GM03348 (cell line): ENCODE measurements around the gene GAB2.

ENCODE experiments used
- DNase-seq: peaks from one replicate; pipeline ENCODE4 v3.0.0; 2012; ENCODE audit warnings: low spot score

The GAB2 gene

DNA sequence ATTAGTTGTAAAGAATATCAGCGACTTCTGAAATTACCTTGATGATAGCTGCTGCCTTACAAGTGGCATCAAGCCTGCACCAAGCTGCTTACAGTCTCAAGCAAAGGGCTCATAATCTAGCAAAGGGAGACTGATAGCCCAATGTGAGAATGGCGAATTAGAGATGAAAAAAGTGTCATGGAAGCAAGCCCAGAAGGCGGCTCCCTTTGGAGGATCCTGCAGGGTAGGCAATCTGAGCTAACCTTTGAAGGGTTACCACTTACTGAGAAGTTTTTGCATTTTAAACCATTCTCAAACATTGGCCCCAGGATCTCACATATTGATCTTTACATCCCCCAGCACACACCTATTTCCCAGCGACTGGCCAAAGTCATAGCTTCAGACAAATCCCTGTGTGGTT lies 18.5 kb downstream of the GAB2 start:
- no peak for DNase-seq

DNA sequence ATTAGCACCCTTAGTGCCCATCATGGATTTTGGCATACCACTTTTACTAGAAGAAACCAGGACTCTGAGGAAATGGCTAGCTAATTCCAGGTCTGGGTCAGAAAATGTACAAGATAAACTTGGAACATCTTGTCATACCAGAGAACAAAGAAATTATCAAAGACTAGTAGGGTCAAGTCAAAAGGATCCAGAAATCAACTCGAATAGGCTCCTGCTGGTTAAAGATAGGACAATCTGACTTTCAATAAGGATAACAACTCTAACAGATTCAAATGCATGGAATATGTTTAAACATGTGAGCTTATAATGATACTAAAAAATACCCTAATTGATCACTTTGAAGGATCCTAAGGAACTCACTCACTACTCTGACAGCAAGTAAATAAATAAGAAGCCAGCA lies 18.9 kb downstream of the GAB2 start:
- no peak for DNase-seq

DNA sequence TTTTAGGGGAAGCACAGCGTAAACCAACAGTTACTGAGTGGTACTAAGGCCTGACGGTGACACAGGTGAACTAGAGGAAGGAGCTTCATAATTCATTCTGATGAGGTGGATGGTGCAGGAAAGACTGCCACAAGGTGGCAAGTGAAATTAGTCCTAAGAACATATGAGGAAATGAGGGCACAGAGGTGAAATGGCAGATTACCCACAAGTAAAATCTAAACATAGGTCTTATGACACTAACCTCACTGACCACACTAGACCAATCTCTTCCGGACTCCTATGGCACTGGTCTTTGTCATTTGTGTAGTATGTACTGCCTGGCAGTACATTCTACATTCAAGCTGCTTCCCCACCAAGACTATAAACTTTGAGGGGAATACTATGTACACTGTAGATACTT lies 20.2 kb downstream of the GAB2 start:
- no peak for DNase-seq

DNA sequence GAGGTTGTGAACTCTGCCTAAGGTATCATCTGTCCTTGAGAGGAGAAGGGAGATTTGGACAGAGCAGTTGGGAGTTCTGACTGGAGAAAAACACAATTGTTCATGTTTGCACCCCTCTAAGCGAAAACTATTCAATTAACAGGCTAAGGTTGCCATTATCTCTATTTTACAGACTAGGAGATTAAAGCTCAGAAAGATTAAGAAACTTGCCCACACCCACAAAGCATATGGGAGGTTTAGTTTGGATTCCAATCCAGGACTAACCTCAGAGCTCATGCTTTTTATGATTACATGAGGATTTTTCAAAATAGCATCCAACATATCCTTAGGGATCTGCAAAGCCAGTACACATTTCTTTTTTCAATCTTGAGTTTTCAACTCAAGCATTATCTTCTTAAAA lies 22.0 kb downstream of the GAB2 start:
- no peak for DNase-seq

DNA sequence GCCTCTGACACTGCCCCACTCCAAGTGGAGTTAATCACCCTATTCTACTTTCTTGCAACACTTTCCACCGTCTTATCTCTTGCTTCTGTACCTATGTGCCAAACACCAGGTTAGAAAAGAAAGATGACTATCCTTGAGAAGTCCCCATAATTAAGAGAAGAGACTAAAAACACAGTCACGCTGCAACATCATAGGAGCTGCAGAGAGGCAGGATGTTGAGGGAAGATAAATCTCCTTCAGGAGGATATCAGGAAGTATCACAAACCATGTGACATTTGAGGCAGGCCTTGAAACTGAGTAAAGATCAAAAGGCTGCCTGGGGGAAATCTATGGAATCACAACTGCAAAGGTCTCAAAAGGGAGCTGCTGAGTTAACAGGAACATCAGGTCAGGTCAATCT lies 24.8 kb downstream of the GAB2 start:
- no peak for DNase-seq

DNA sequence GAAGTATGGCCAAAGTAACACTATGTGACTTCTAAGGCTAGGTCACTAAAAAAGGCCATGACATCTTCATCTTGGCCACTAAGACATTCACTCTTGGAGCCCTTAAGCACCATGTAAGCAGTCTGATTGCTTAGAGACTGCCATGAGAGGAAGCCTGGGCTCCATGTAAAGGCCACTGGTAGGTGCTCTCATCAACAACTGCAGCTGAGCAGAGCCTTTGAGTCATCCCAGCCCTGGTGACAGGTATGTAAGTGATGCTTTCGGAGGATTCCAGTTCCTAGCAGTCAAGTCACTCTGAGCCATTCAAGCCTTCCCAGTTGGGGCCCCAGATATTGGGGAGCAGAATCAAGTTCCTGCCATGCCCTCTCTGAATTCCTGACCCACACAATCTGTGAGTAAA lies 26.2 kb downstream of the GAB2 start:
- no peak for DNase-seq

DNA sequence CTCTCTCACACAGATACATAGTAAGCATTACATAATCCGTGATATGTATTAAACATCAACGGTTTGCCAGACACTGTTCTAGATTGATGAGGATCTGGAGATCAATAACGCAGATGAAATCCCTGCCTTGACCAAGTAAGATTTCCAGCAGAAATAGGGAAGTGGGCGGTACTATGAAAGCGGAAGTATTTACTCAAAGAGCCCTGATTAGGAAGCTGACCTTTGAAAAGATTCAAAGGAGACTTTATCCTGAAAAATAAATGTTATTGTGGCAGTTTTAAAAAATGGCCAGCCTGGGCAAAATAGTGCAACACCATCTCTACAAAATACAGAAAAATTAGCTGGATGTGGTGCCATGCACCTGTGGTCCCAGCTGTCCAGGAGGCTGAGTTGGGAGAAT lies 26.8 kb downstream of the GAB2 start:
- DNase-seq: no peak

DNA sequence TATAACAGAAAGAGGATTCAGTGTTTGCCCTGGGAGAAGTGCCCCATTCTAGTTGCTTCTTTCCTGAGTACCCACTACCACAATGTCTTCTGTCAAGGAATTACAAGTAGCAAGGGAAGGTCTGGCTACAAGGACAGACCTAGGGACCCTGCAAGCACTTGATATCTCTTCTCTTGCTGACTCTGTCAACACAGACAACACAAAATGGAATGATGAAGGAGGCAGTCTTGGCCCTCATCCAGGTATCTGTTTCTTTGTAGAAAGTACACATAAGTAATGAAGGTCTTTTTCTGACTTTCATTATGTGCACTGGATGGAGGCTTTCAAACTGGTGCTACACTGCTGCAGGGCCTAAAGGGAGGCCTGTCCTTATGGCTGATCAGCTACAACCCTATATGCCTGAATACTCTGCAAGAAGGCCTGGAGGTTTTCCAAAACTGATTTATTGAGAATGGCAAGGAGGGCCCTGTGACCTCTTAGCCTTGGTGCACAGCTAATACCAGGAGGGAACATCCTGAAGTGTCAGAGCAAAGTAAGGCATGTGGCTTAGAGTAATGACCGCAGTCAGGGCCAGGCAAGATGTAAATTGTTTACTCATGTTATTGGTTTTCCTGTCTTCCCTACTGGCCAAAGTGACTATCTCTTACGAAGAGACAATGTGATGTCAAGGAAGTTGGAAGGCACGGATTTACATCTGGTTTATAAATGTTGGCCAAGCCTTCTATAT lies 31.2 kb downstream of the GAB2 start:
- DNase-seq: no peak

DNA sequence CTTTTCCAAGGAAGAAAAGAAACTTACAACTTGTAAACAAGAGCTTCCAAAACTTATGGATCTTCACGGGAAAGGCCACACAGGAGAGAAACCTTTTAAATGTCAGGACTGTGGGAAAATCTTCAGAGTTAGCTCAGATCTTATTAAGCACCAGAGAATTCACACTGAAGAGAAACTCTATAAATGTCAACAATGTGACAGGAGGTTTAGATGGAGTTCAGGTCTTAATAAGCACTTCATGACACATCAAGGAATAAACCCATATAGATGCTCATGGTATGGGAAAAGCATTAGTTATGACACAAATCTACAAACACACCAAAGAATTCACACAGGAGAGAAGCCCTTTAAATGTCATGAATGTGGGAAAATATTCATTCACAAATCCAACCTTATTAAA lies 32.4 kb downstream of the GAB2 start:
- no peak for DNase-seq

DNA sequence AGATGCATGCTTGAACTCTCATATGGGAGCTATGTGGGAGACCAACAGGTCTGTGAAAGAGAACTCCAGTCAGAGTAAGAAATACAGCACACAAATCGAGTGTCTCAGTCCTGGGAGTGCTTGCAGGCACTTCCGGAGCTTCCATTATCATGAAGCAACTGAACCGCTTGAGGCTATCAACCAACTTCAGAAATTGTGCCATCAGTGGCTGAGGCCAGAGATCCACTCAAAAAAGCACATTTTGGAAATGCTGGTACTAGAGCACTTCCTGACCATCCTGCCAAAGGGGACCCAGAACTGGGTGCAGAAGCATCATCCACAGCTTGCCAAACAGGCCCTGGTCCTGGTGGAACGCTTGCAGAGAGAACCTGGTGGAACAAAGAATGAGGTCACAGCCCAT lies 33.4 kb downstream of the GAB2 start:
- no peak for DNase-seq

DNA sequence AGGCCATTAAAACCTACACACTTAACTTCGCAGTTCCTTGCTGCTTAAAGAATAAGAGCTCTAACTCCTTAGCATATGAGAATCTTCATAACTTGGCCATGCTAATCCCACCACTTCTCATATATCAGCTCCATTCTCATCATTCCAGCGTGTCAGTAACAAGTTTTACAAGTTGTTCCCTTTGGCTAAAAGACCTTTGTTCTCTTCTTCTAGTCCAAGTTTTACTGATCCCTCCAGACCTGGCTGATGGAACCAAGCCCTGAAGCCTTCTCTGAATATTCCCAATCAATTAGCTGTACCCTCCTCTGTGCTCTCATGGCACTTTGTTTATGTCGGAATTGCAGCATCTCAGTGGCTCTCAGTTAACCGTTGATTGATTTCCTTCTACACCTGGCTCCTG lies 35.8 kb downstream of the GAB2 start:
- DNase-seq: peak; percentile 10

DNA sequence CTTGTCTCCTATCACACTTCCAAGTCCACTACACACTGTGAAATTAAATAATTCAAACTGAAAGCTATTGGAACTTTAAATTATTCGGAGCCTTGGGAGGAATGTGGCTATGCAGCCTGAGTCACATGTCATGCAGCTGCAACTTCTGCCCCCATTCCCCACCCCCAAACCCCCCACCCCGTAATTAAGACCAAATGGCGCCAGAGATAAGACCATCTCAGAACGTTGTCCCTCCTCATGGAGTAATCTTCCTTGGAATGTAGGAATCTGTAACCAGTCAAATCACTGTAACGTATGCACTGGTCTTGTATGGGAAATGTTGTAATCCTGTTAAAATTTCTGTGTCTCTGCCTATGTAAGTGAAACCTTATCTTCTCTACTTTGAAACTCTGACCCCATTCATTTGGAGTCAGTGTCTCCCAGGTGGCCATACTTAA lies 37.0 kb downstream of the GAB2 start:
- DNase-seq: peak; percentile 71

DNA sequence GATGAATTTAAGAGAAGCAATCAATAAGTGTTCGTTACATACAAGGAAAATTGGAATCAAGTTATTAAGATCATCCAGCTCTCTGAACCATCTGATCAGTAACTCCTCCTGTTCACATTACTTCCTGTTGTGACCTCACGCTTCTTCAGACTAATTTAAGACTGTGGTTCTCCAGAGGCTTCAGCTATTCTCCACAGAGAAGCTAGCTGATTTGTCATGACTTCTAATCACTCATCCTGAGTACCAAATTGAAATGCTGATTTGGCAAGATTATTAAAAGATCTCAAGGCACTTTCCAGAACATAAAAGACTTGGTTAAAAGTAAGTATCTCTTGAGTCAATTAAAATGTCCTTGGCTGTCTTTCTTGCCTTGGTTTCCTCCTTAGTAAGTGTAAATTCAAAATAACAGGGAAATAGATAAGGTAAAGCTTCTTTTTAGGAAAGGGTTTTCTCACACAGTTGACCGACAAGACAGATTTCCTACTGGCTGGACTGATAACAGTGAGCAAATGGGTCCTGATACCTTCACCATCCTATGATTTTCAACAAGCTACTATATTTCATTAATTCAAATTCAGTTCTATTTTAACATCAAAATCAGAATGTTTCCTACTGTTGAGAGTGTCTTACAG lies 38.5 kb downstream of the GAB2 start:
- peak; percentile 26 for DNase-seq

DNA sequence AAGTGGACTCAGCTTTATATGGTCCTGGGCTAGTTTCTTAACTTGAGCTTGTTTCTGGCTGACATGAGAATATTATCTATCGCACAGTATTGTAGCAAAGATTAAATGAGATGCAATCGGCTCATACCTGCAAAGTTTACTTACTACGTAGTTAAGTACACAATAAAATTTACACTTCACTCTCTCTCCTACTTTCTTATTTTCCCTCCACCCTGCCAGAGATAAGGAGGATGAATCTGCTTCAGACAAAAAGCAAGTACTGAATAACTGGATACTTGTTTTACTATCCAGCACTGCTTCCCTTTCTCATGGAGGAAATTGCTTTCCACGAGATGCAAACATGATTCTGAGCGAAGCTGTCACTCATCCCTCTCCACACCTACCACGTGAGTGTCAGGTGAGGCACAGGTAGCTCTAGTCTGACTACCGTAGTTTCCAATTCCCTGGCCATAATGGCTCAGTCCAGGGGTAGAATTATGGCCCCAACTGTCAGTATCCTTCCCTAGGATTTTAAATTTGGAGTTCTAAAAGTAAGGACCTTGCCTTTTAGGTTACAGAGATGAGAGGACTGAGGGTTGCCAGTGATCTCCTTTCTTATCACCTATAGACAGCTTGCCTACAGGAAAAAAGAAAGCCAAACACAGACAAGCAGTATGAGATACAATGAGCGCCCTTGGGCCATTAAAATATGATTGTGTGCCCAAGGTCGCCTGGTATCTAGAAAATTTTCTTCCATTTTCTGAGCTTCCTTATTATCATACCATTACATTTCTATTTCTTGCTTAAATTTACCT lies 39.8 kb downstream of the GAB2 start:
- no peak for DNase-seq

DNA sequence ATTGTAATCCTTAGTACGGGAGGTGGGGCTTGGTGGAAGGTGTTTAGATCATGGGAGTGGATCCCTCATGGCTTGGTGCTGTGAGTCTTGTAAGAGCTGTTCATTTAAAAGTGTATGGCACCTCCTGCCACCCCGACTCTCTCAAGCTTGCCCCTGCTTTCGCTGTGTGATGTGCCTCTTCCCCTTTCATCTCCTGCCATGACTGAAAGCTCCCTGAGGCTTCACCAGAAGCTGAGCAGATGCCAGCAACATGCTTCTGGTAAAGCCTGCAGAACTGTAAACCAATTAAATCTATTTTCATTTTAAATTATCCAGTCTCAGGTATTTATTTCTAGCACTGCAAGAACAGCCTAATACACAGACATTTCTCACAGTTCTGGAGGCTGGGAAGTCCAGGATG lies 40.8 kb downstream of the GAB2 start:
- DNase-seq: no peak

DNA sequence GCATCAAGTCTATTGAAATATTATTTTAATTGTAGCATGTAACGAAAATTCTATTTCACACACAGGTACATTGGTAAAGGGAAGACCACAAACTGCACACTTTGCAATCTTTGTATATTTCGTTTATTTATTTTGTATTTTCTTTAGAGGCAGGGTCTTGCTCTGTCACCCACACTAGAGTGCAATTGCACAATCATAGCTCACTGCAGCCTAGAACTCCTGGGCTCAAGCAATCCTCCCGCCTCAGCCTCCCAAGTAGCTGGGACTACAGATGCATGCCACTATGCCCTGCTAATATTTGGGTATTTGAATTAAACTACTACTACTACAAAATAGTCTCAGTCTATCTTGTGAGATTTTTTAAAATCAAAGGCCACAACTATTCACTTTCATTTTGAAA lies 42.7 kb downstream of the GAB2 start:
- no peak for DNase-seq

DNA sequence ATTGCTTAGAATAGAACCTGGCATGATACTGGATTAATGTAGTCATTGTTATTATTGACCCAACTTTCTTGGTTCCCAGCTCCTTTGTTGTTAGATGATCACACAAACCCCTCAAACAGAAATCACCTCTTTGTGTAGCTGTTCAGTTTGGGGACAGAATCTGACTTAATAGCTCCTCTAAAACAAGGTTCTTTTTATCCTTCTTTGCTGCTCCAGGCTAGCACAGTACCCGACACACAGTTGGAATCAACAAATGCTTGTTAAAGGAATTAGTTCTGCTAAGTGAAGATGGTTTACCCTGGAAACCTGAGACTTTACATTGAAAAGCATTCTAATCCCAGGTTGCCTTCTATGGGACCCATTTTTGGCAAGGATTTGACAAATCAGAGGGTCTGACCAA lies 43.9 kb downstream of the GAB2 start:
- DNase-seq: no peak

DNA sequence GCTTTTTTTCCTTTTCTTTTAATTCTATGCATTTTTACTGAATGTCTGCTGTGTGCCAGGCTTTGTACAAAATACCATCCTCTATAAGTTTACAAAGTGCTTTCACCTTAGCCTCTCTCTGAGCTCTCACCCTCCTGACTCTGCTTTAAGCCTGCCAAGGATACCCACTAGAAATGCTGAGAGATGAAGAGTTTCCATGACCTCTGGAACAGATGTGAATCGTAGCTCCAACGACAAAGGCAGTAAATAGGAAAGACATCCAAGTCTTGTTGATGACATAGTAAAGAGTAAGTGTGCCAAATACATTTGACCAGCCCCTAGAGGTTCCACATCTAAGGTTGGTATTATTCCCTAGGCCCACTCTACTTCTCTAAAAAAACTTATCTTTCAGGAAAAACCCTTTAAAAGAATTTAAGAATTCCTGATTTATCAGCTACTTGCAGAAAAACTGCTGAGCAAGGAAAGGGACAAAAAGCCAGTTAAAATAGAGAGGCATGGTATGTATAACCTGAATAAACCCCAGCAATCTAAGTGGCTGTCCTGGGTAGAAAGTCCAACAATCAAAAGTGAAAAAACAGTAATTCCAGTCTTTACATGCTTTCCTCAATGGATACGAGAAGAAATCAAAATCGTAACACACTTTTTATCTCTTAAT lies 45.4 kb downstream of the GAB2 start:
- DNase-seq: no peak

DNA sequence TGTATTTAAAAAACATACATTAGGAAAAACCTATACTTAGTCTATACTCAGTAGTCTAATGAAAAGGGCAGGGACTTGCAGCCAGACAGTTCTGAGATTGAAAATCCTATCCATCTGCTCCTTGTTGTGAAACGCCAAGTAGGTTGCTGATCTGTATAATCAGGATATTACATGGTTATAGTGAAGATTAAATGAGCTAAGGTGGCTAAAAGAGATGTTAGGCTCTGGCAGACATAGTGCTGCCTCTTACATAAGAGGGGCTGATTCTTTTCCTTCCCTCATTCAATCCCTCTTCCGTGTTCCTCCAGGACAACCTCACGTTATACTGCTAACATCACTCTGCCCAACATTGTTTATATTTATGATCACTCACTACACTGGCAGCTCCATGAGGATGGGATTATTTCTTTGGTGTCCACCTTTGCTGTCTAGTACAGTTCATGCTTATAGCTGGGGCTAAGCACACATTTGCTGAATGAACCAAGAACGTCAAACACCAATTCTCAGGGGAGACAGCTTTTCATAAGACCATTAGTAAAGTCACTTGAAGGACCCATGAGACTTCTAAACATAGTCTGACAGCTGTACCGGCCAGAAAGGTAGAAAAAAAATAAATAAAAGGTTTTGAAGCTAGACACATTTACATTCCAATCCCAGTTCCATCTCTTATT lies 46.3 kb downstream of the GAB2 start:
- no peak for DNase-seq

DNA sequence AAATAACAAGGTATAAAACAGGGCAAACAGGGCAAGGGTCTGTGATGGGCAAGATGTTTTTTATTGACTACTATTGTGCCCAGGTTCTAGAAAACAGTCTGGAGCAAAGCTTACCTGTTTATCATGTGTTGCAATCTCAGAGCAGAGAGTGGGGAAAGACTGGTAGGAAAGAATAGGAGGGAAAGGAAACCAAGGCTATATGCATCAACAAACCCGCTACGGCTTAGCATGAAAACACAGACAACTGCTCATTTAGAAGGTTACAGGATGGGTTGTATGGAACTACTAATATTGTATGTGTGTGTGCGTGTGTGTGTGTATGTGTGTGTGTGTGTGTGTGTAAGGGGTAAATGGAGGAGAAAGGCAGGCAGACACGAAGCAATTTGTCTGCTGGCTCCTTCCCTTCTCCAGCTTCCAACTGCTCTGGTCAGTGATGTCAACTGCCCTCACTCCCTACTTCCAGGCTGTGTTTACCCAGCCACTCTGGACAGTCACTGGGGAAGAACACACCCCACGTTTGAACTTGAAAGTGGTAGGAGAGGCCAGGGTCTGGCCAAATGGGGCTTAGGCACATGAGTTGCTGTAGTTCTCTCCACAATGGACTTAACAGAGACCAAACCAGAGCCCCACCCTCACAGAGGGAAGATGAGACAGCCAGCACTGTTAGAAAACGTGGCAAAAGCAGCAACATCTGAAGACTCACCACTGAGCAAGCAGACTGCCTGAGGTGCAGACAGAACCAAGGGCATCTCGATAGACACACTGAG lies 47.0 kb downstream of the GAB2 start:
- DNase-seq: peak; percentile 44

DNA sequence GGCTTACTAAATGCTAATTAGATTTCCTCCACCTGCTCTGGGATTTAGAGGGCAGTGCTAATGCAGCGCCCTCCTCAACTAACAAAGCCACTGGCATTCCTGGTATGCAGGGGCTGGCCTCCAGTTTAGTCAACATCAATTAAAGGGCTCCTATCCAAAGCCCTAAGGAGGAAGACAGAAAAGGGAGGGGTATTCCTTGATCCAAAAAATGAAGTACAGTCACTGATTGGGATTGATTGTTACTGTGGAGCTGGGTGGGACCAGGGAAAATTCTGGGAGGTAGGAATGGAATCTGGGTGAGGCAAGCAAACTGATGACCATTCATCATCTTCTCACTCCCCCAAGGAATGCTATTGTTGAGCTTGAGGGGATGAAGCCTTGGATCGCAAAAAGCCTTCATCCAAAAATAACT lies 52.2 kb downstream of the GAB2 start:
- DNase-seq: peak; percentile 76
